Left hindlimb (tissue), 1 donor: ENCODE data around the gene CENATAC.
"Not testable (repeated sequence)": the region's sequence is repeated elsewhere in the genome, so short reads cannot be mapped to it uniquely, and the experiment has no call there.

Experiments
- DNase-seq: peaks from one replicate; pipeline ENCODE4 v3.0.0-alpha.2; 2018

CENATAC gene

GRCh38 chr11:119027561-119028345 is 29.8 kb downstream of the CENATAC start:
- DNase-seq: no peak

GRCh38 chr11:119028346-119029068 is 30.6 kb downstream of the CENATAC start:
- DNase-seq: no peak

DNA sequence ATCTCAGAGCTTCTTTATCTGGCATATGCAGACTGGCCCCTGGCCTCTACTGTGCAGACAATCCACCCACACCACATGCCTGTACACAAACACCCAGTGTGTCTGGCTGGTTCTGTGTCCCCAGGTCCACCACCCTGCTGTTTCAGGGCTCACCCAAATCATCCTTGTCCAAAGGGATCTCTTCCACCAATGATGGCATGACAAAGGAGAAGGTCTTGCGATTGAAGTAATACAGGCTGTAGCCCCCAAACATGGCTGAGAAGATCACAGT is 31.1 kb downstream of the CENATAC start:
- DNase-seq: no peak

GRCh38 chr11:119029340-119030028 is 31.5 kb downstream of the CENATAC start:
- peak; percentile 51 for DNase-seq

DNA sequence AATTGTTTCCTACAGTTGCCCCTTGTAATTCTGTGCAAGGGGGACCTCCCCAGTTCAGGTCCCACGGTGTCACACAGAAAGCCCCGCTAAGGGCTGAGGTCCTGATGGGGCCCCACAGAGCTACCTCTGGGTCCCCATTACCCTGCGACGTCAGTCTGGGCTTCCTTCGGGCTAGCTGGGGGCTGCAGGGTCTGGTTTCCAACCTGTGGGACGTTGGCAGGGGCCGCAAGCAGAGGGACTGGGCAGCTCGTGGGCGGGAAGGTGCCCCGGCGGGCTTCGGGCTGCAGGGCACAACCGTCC is 32.0 kb downstream of the CENATAC start:
- DNase-seq: no peak

- peak; percentile 95 for DNase-seq
Measured at GRCh38 chr11:119030329-119031047, 32.5 kb downstream of the CENATAC start, which contains the start of gene SLC37A4. TSS of gene SLC37A4 (minus strand) at chr11:119030877.

DNA sequence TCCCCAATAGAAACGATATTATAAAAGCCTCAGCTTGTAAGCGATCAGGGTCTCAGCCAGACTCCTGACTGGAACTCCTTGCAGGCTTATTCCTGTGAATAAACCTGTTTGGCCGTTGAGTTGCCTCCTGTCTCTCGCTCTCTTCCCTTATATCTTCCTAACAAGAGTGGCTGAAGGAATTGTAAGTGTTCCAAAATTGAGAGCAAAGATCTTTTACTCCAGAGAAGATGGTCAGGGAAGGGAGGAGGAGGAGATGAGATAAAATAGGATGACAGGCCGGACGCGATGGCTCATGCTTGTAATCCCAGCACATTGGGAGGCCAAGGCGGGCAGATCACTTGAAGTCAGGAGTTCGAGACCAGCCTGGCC is 34.0 kb downstream of the CENATAC start:
- DNase-seq: no peak

GRCh38 chr11:119033421-119033820 is 35.5 kb downstream of the CENATAC start:
- DNase-seq: not testable (repeated sequence)

DNA sequence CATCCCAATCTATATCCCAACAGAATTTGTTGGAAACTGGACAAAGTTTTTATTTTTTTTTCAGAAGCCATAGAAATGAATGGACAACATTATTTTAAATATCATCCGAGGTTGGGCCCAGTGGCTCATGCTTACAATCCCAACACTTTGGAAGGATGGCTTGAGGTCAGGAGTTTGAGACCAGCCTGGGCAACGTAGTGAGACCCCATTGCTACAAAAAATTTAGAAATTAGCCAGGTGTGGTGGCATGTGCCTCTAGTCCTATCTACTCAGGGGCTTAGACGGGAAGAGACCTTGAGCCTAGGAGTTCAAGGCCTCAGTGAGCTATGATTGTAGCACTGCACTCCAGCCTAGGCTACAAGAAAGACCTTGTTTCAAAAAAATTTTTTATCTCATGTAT is 36.9 kb downstream of the CENATAC start:
- no peak for DNase-seq

- DNase-seq: no peak
Measured at GRCh38 chr11:119038884-119039283, 40.9 kb downstream of the CENATAC start.

- not testable (repeated sequence) for DNase-seq
Measured at GRCh38 chr11:119039471-119039870, 41.5 kb downstream of the CENATAC start.

DNA sequence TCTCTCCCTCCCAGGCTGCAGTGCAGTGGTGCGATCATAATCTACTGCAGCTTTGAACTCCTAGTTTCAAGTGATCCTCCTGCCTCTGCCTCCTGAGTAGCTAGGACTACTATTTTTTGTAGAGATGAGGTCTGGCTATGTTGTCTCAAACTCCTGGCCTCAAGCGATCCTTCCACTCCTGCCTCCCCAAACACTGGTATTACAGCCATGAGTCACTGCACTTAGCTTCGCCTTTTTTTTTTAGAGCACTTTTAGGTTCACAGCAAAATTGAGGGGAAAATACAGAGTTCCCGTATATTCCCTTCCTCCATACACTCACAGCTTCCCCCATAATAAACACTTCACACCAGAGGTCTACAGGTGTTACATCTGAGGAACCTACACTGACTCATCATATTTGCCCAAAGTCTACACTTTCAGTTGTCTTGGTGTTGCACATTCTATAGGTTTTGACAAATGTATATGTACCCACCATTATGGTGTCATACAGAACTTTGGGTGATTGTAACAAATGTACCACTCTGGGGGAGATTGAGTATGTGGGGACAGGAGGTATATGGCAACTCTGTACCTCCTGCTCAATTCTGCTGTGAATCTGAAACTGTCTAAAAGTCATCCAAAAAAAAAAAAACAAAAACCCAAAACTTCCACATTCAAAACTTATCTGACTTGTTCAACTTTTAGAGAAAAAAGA is 44.0 kb downstream of the CENATAC start:
- no peak for DNase-seq

DNA sequence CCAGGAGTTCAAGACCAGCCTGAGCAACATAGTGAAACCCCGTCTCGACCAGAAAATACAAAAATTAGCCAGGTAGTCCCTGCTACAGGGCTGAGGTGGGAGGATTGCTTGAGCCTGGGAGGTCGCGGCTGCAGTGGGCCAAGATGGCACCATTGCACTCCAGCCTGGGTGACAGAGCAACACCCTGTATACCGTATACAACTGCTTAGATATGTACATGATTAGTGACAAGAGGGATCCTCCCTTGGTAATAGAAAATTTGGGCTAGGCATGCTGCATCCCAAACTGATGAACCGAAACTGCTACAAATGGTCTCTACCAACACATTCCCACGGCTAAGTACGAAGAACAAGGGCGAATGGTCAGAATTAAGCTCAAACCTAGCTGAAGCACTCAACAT is 45.0 kb downstream of the CENATAC start:
- no peak for DNase-seq

DNA sequence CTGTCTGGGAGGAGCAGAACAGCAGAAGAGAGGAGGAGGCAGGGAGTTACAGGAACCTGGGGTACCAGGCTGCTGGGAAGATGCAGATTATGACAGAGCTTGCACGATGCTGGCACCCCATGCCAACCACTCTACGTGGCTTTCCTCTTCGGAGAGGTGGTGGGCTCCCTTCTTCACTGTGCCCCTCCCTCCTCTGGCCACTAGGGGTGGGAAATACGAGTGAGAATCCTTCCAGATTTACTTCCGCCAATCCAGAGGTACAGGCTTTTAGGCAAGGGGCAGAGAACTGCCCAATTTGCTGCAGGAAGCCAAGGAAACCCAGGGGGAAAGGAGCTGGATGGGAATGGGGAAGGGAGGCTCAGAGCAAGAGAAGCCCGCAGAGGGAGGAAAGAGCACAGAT is 46.8 kb downstream of the CENATAC start:
- no peak for DNase-seq

DNA sequence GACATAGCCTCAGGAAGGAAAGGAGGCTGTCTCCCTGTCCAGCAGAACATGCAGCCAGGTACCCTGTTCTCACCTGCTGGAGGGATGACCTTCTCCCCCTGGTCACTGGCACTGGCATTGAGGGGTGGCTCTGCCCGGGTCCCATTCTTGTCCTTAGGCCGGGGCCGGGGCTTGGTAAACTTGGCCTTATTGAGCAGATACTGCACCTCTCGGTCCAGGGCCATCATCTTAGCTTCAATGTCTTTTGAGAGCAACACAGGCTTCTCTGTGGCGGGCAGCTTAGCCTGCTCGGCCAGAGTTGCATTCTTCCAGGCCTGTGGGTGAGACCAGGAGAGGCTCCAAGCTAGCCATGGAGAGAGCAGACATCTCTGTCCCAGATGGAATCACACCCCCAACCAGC is 48.6 kb downstream of the CENATAC start:
- DNase-seq: no peak

- DNase-seq: no peak
Measured at GRCh38 chr11:119047205-119047604, 49.3 kb downstream of the CENATAC start.

DNA sequence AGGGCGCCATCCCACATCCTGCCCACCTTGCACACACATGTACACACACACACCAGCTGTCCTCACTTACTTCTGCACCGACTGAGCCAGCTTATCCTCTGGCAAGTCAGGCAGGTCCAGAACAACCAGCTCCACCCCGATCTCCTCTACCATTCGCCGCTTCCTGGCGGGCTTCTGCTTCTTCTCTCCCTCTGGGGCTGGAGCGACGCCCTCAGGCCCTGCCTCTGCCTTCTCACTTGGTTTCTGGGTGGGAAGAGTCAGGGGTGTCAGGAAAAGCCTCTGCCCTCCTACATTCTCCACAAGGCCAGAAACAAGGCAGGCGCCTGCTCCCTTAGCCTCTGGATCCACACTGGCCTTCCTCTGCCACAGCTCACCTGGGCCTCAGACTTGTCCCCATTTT is 50.7 kb downstream of the CENATAC start:
- DNase-seq: no peak

DNA sequence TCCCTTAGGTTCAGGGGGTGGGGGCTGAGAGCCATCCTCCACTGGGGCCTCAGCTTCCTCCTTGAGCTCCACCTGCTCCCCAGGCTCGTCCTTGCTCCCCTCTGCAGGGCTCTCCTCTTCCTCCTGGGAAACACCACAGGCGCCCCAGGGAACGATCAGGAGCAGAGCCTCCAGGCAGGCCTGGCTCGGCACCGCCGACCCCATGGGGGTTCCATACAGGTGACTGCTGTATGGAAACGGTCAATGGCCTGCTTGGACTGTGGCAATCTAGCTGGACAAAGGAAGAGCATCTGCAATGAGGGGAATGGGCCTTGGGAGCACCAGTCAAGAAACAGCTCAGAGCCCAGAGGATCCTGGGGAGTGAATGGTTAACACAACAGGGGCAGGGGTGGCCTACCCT is 51.1 kb downstream of the CENATAC start:
- no peak for DNase-seq

GRCh38 chr11:119051440-119052162 is 53.7 kb downstream of the CENATAC start:
- no peak for DNase-seq

GRCh38 chr11:119052163-119052814 is 54.4 kb downstream of the CENATAC start:
- no peak for DNase-seq

GRCh38 chr11:119054418-119054817 is 56.5 kb downstream of the CENATAC start:
- no peak for DNase-seq

- no peak for DNase-seq
Measured at GRCh38 chr11:119055901-119056300, 58.0 kb downstream of the CENATAC start.
